Calu3 (cell line): ENCODE data around the gene CGB2. TPM values are rescaled to one million over a fixed set of nuclear protein-coding genes. Genes with fewer than 3 reads are reported as not detected.
"Not testable (repeated sequence)": the region's sequence is repeated elsewhere in the genome, so short reads cannot be mapped to it uniquely, and the experiment has no call there.

Source experiments
- Bru-seq: library from RNA; stranded (reverse); fragments of 400-500 nt; gene quantifications from one replicate; lab custom pipeline; 2021; lab: Mats Ljungman, UMichigan
- BruChase-seq, 2 experiments: library from RNA; stranded (reverse); fragments of 400-500 nt; gene quantifications; one replicate each; lab custom pipeline; 2021; lab: Mats Ljungman, UMichigan
- BruUV-seq: library from RNA; stranded (reverse); fragments of 400-500 nt; replicated peaks from 2 replicates; lab custom pipeline; 2021; lab: Mats Ljungman, UMichigan
- CTCF ChIA-PET: fragments of 300-600 bp; sonication (Branson Sonifier 250); formaldehyde crosslinking; loops from one replicate; lab custom pipeline; 2022; ENCODE audit warnings: antibody characterized with exemption; lab: Charles Lee
- DNase-seq: peaks from one replicate; pipeline ENCODE4 v3.0.0; 2022
- H3K27ac Mint-ChIP-seq: one replicate; pipeline ENCODE4 v1.8.0; 2022; ENCODE audit warnings: mixed read lengths; ENCODE audit not compliant: unreplicated experiment
- H3K27me3 Mint-ChIP-seq: one replicate; pipeline ENCODE4 v1.8.0; 2022; ENCODE audit warnings: mixed read lengths; ENCODE audit not compliant: unreplicated experiment
- H3K36me3 Mint-ChIP-seq: one replicate; pipeline ENCODE4 v1.8.0; 2022; ENCODE audit warnings: mild to moderate bottlenecking, moderate library complexity, mixed read lengths; ENCODE audit not compliant: insufficient read depth, unreplicated experiment
- H3K4me1 Mint-ChIP-seq: one replicate; pipeline ENCODE4 v1.8.0; 2022; ENCODE audit warnings: mild to moderate bottlenecking, low read depth, mixed read lengths; ENCODE audit not compliant: unreplicated experiment
- H3K4me3 Mint-ChIP-seq: one replicate; pipeline ENCODE4 v1.8.0; 2022; ENCODE audit warnings: mild to moderate bottlenecking, low read depth, moderate library complexity, mixed read lengths; ENCODE audit not compliant: unreplicated experiment
- H3K9me3 Mint-ChIP-seq: one replicate; pipeline ENCODE4 v1.8.0; 2022; ENCODE audit warnings: low read depth, mixed read lengths; ENCODE audit not compliant: unreplicated experiment
- CTCF ChIP-seq: fragments of 200-600 bp; IDR thresholded peaks from one replicate; pipeline ENCODE4 v1.8.0; 2022; ENCODE audit warnings: antibody characterized with exemption; ENCODE audit not compliant: unreplicated experiment
- intact Hi-C: fragments of 100-400 bp; cut with micrococcal nuclease; formaldehyde crosslinking; loops from one replicate; pipeline ENCODE4 v1.10.0; 2022; ENCODE audit not compliant: unreplicated experiment
- long read RNA-seq: library from polyadenylated mRNA; stranded (forward); transcript quantifications from one replicate; pipeline ENCODE4 v2.0.0, GENCODE V29; 2022
- total RNA-seq: library from RNA; stranded (reverse); gene quantifications from 2 replicates; pipeline ENCODE4 v1.2.3, GENCODE V29; 2022

CGB2 gene
- total RNA-seq (0.52 TPM in 1 of 2 replicates, not detected in the other), Bru-seq, nascent RNA (not detected), BruChase-seq, experiment 1, labeled RNA remaining after a 6-hour chase (not detected), BruChase-seq, experiment 2, labeled RNA remaining after a 2-hour chase (percentile 27 among the genes with signal in this experiment)
- long read RNA-seq = 0 reads

GRCh38 chr19:49031642-49032301 lies at the start of gene CGB2:
TSS of gene CGB2 (plus strand) at chr19:49031890. CDS start at chr19:49032096, 206 bp downstream.
- H3K27ac Mint-ChIP-seq, H3K9me3 Mint-ChIP-seq, H3K4me3 Mint-ChIP-seq, BruUV-seq, H3K4me1 Mint-ChIP-seq, H3K27me3 Mint-ChIP-seq, DNase-seq, intact Hi-C loops, CTCF ChIA-PET: not testable (repeated sequence)
- peaks cover 19% of the 10 kb centered on the region for H3K36me3 Mint-ChIP-seq
- peak; percentile 68 for TF ChIP-seq CTCF

- peaks cover 66% of the 10 kb centered on the region for H3K36me3 Mint-ChIP-seq
- intact Hi-C loops = no loop called here
- BruUV-seq = no TSS peak
- no peaks in the 10 kb centered on the region for H3K9me3 Mint-ChIP-seq
- H3K4me3 Mint-ChIP-seq = no peak overlapping the region
- TF ChIP-seq CTCF = no peak
- no peak overlapping the region for H3K27ac Mint-ChIP-seq
- no peaks in the 10 kb centered on the region for H3K27me3 Mint-ChIP-seq
- DNase-seq = no peak
- H3K4me1 Mint-ChIP-seq = no peaks in the 10 kb centered on the region
- CTCF ChIA-PET = interaction anchor here (0.9 kb wide), 1 partner anchor 12 kb away, joined by 3 read pairs; no protein-coding TSS in a partner anchor
These were observed 49.4 kb upstream of the CGB2 start for GRCh38 chr19:48982280-48982679.

GRCh38 chr19:48985711-48986110 lies 46.0 kb upstream of the CGB2 start:
- CTCF ChIA-PET = no interaction called here
- no TSS peak for BruUV-seq

GRCh38 chr19:48986211-48986610 lies 45.5 kb upstream of the CGB2 start:
- Mint-ChIP-seq H3K9me3 (no peaks in the 10 kb centered on the region), H3K4me3 (no peak overlapping the region), H3K27ac (no peak overlapping the region), H3K4me1 (peaks cover 14% of the 10 kb centered on the region), H3K27me3 (no peaks in the 10 kb centered on the region), H3K36me3 (peaks cover 59% of the 10 kb centered on the region)
- BruUV-seq = no TSS peak
- no peak for TF ChIP-seq CTCF
- CTCF ChIA-PET = interaction anchor here (0.6 kb wide), 1 partner anchor 105 kb away, joined by 4 read pairs; no protein-coding TSS in a partner anchor
- intact Hi-C loops = no loop called here
- DNase-seq = no peak

More at GRCh38 chr19:48985711-48986110, 46.0 kb upstream of the CGB2 start:
- H3K9me3 Mint-ChIP-seq = no peaks in the 10 kb centered on the region
- H3K4me1 Mint-ChIP-seq = peaks cover 9% of the 10 kb centered on the region
- H3K27ac Mint-ChIP-seq = no peak overlapping the region
- TF ChIP-seq CTCF = no peak
- no peak overlapping the region for H3K4me3 Mint-ChIP-seq
- H3K27me3 Mint-ChIP-seq = no peaks in the 10 kb centered on the region
- peaks cover 57% of the 10 kb centered on the region for H3K36me3 Mint-ChIP-seq
- intact Hi-C loops = no loop called here
- no peak for DNase-seq
